ENCODE measurements around the gene STX2.
"Not testable (repeated sequence)": the region's sequence is repeated elsewhere in the genome, so short reads cannot be mapped to it uniquely, and the experiment has no call there.

STX2 gene

GRCh38 chr12:130793554-130793849, 45.5 kb downstream of the STX2 start:
- no peak for DNase-seq

- no peak for DNase-seq
Measured at GRCh38 chr12:130792821-130793553, 46.1 kb downstream of the STX2 start.

GRCh38 chr12:130791629-130792028, 47.4 kb downstream of the STX2 start:
- DNase-seq, result no peak

- no peak for DNase-seq
Measured at GRCh38 chr12:130788515-130788914, 50.5 kb downstream of the STX2 start.

- no peak for DNase-seq
Measured at GRCh38 chr12:130787445-130788410, 51.3 kb downstream of the STX2 start.

- no peak for DNase-seq
Measured at GRCh38 chr12:130787041-130787440, 52.0 kb downstream of the STX2 start.

GRCh38 chr12:130783110-130783715, 55.8 kb downstream of the STX2 start:
- DNase-seq, result no peak

GRCh38 chr12:130782245-130782644, 56.8 kb downstream of the STX2 start:
- DNase-seq, result not testable (repeated sequence)

GRCh38 chr12:130780880-130781575, 58.0 kb downstream of the STX2 start:
- no peak for DNase-seq

- no peak for DNase-seq
Measured at GRCh38 chr12:130780325-130780724, 58.7 kb downstream of the STX2 start.

- DNase-seq, result no peak
Measured at GRCh38 chr12:130778776-130779175, 60.3 kb downstream of the STX2 start.

- no peak for DNase-seq
Measured at GRCh38 chr12:130776857-130777339, 62.2 kb downstream of the STX2 start.

- DNase-seq, result no peak
Measured at GRCh38 chr12:130775953-130776856, 62.8 kb downstream of the STX2 start.

GRCh38 chr12:130770413-130771028, 68.5 kb downstream of the STX2 start:
- no peak for DNase-seq

GRCh38 chr12:130768120-130768519, 70.9 kb downstream of the STX2 start:
- no peak for DNase-seq

GRCh38 chr12:130766470-130766869, 72.6 kb downstream of the STX2 start:
- DNase-seq, result no peak

GRCh38 chr12:130765186-130765659, 73.8 kb downstream of the STX2 start:
- DNase-seq, result no peak

- DNase-seq, result no peak
Measured at GRCh38 chr12:130764475-130765185, 74.4 kb downstream of the STX2 start.

- no peak for DNase-seq
Measured at GRCh38 chr12:130764073-130764472, 75.0 kb downstream of the STX2 start.

GRCh38 chr12:130762319-130762675, 76.8 kb downstream of the STX2 start:
- no peak for DNase-seq

All from CD4-positive, alpha-beta T cell treated with Interleukin-15 for 1 hour (primary cell).